ENCODE measurements around the gene SMURF1. TPM values are rescaled to one million over a fixed set of nuclear protein-coding genes. Genes with fewer than 3 reads are reported as not detected.

Gene SMURF1
- total RNA-seq, 6 experiments from 2014 or later = 17.8 to 23.4 (median 21.3) TPM

DNA sequence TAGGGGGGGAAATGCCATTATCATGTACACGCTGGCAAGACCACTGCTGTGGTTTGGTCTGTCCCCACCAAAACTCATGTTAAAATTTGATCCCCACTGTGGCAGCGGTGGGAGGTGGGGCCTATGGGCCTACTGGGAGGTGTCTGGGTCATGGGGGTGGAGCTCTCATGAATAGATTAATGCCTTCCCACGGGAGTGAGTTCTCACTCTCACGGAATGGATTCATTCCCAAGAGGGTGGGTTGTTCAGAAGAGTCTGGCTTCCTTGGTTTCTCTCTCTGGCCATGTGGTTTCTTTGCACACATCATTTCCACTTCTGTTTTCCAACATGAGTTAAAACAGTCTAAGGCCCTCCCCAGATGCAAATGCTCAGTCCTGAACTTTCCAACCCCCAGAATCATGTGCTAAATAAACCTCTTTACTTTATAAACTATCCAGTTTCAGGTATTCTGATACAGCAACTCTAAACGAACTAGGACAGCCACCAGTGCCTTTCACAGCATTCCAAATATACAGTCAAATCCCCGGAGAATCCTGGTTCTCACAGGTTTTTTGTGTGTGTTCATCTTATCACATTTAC is 44.3 kb downstream of the SMURF1 start:
- H3K4me3 Mint-ChIP-seq = no peak overlapping the region
- DNase-seq = no peak
- no peaks in the 10 kb centered on the region for H3K9me3 Mint-ChIP-seq
- H3K4me1 Mint-ChIP-seq (ENCODE audit: low read depth) = peaks cover 76% of the 10 kb centered on the region
- peaks cover 30% of the 10 kb centered on the region for H3K36me3 Mint-ChIP-seq (ENCODE audit: low read depth)
- H3K27ac Mint-ChIP-seq = peak overlapping the region; percentile 48; the same call in 1 of the 2 replicates
- TF ChIP-seq, protein P1, sequence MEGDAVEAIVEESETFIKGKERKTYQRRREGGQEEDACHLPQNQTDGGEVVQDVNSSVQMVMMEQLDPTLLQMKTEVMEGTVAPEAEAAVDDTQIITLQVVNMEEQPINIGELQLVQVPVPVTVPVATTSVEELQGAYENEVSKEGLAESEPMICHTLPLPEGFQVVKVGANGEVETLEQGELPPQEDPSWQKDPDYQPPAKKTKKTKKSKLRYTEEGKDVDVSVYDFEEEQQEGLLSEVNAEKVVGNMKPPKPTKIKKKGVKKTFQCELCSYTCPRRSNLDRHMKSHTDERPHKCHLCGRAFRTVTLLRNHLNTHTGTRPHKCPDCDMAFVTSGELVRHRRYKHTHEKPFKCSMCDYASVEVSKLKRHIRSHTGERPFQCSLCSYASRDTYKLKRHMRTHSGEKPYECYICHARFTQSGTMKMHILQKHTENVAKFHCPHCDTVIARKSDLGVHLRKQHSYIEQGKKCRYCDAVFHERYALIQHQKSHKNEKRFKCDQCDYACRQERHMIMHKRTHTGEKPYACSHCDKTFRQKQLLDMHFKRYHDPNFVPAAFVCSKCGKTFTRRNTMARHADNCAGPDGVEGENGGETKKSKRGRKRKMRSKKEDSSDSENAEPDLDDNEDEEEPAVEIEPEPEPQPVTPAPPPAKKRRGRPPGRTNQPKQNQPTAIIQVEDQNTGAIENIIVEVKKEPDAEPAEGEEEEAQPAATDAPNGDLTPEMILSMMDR (IDR thresholded peaks at IDR 0.05) = no peak
- H3K27me3 Mint-ChIP-seq (ENCODE audit: insufficient read depth) = no peaks in the 10 kb centered on the region

DNA sequence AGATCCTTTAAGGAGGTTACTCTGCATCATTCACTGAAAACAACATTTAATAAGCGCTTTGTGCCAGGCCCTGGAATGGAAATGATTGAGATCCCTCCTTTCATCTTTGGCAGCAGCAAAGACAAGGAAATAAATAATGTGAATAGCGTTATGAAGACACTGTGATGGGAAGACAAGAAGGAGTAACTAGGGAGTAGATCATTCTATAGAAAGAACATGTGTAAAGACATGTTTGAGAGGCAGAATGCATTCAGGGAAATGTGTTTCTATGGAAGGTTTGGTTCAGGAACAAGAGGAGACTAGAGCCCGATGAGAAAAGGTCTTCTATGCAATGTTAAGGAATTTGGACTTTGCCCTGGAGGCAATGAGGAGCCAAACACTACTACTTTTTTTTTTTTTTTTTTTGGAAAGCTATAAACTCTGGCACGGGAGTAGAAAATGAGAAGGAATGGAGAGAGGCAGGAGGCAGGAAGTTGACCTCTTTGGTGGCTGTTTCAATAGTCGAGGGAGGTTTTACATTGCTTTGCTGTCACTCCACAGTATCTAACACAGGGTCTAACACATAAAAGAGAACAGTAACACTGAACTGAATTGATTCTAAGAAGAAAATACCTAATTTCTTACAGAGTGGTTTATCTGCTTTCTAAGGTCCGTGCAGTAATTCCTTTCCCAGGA is 44.9 kb downstream of the SMURF1 start:
- H3K27me3 Mint-ChIP-seq (ENCODE audit: insufficient read depth) = no peaks in the 10 kb centered on the region
- H3K4me3 Mint-ChIP-seq = peak overlapping the region; percentile 10
- H3K9me3 Mint-ChIP-seq = no peaks in the 10 kb centered on the region
- H3K4me1 Mint-ChIP-seq (ENCODE audit: low read depth) = peaks cover 76% of the 10 kb centered on the region
- H3K36me3 Mint-ChIP-seq (ENCODE audit: low read depth) = peaks cover 30% of the 10 kb centered on the region
- peak; percentile 39 for DNase-seq
- TF ChIP-seq, protein P1 (IDR thresholded peaks at IDR 0.05) = no peak
- H3K27ac Mint-ChIP-seq = peak overlapping the region; percentile 4; the same call in 1 of the 2 replicates

DNA sequence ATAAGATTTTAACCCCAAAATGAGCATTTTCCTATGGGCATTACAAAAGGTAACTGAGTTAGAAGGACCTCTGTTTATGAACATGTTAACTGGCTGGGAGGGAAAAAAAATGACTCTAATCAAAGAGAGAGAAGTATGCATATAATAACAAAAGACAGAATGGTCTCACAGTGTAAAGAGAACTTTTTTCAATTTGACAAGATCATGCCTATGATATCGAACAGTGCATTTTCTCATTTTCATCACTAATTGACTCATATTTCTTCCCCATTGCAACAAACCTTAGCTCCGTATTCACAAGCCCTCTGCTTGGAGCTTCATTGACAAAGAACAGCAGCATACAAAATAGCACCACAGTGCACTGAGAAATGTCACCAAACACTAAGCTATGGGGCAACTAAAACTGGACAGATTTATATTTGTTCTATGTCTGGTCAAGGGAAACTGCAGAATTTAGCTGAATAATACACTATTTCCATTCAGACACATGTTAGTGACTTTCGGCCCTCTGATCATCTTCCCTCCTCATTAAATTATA is 45.6 kb downstream of the SMURF1 start:
- H3K4me1 Mint-ChIP-seq (ENCODE audit: low read depth) = peaks cover 70% of the 10 kb centered on the region
- no peak for DNase-seq
- H3K27ac Mint-ChIP-seq = no peak overlapping the region
- H3K4me3 Mint-ChIP-seq = no peak overlapping the region; the same call in 1 of the 2 replicates
- H3K27me3 Mint-ChIP-seq (ENCODE audit: insufficient read depth) = no peaks in the 10 kb centered on the region
- H3K36me3 Mint-ChIP-seq (ENCODE audit: low read depth) = peaks cover 30% of the 10 kb centered on the region
- TF ChIP-seq, protein P1 (IDR thresholded peaks at IDR 0.05) = no peak
- H3K9me3 Mint-ChIP-seq = no peaks in the 10 kb centered on the region

DNA sequence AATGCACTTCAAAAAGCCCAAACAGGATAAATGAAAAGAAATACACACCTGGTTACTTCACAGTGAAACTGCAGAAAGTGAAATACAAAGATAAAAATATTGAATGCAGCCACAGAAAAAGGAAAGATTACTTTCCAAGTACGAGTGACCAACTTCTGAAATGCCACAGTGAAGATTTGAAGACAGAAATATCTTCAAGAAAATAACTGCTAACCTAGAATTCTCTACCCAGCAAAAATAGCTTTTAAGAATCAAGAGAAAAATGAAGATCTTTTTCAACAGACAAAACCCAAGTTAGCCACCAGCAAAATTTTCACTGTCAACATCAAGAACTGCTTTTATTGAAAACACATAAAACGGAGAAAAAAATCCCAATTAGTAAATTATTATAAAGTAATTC is 46.2 kb downstream of the SMURF1 start:
- Mint-ChIP-seq H3K4me1 (ENCODE audit: low read depth) (peaks cover 64% of the 10 kb centered on the region), H3K36me3 (ENCODE audit: low read depth) (peaks cover 30% of the 10 kb centered on the region), H3K27ac (no peak overlapping the region)

DNA sequence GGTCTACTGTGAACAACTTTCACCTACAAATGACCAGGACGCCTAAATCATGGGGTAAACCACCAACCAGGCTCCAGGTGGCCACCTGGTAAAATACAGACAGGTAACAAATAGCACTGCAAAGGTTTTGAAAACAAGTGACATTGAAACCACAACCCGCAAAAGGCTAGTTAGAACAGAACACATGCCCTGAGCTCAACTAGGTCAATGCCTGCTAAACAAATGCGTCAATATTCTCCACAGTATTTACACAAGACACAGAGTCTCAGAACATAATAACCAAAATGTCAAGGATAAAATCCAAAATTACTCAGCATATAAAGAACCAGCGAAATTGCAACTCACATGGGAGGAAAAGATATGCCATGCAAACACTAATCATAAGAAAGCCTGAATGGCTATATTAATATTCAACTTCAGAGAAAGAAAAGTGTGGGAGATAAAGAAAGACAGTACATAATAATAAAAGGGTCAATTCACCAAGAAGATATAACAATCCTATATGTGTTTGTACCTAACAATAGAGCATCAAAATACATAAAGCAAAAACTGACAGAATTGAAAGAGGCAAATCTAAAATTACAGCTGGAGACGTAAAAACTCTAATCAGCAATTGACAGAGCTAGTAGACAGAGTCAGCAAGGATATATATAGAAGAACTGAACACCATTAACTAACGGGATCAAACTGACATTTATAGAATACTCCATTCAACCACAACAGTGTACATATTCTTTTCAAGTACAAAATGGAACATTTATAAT is 47.6 kb downstream of the SMURF1 start:
- Mint-ChIP-seq H3K9me3 (no peaks in the 10 kb centered on the region), H3K4me1 (ENCODE audit: low read depth) (peaks cover 67% of the 10 kb centered on the region), H3K27ac (no peak overlapping the region), H3K36me3 (ENCODE audit: low read depth) (peaks cover 30% of the 10 kb centered on the region), H3K4me3 (no peak overlapping the region), H3K27me3 (ENCODE audit: insufficient read depth) (no peaks in the 10 kb centered on the region; the same call in 1 of the 2 replicates)
- no peak for DNase-seq
- TF ChIP-seq, protein P1 (IDR thresholded peaks at IDR 0.05) = no peak

More for the DNA sequence above, 46.2 kb downstream of the SMURF1 start:
- H3K27me3 Mint-ChIP-seq (ENCODE audit: insufficient read depth) = no peaks in the 10 kb centered on the region
- TF ChIP-seq, protein P1 (IDR thresholded peaks at IDR 0.05) = no peak
- no peaks in the 10 kb centered on the region for H3K9me3 Mint-ChIP-seq
- DNase-seq = no peak
- H3K4me3 Mint-ChIP-seq = no peak overlapping the region

Data from HFFc6 (cell line).